Measurements from ENCODE around the gene BEND3.
"Not testable (repeated sequence)": the region's sequence is repeated elsewhere in the genome, so short reads cannot be mapped to it uniquely, and the experiment has no call there.

BEND3 gene

GRCh38 chr6:107120404-107120803, 5.1 kb upstream of the BEND3 start:
- DNase-seq, result no peak

GRCh38 chr6:107118976-107119375, 3.7 kb upstream of the BEND3 start:
- no peak for DNase-seq

GRCh38 chr6:107118540-107118939, 3.2 kb upstream of the BEND3 start:
- DNase-seq, result not testable (repeated sequence)

GRCh38 chr6:107116931-107117330, 1.6 kb upstream of the BEND3 start:
- no peak for DNase-seq

DNA sequence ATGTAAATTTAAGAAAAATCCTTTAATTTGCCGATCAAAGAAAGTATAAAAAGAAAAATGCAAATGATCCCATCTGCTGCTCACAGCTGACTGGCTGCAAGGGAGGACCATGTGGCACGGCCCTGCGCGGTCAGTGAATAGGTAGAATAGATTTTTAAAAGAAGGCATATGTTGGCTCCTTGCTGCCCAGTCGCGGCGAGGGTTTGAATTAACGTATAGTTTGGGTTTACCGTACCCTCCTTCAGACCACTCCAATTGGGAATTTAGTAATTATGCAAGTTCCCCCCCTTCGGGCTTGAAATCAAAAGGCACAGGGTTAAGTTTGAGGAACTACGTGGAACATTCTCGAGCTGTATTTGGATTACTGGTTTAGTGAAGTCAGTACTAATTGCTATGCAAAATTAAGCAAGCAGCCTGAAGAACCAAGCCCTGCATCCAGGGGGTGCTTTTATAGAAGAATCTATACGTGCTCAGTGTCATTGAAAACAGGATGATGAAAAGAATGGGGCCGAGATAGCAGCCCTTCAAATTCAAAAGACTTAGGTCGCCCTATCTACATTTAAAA, 1.1 kb upstream of the BEND3 start:
- DNase-seq, result peak; percentile 63

- peak; percentile 78 for DNase-seq
Observed at GRCh38 chr6:107115695-107116327, 496 bp upstream of the BEND3 start.

DNA sequence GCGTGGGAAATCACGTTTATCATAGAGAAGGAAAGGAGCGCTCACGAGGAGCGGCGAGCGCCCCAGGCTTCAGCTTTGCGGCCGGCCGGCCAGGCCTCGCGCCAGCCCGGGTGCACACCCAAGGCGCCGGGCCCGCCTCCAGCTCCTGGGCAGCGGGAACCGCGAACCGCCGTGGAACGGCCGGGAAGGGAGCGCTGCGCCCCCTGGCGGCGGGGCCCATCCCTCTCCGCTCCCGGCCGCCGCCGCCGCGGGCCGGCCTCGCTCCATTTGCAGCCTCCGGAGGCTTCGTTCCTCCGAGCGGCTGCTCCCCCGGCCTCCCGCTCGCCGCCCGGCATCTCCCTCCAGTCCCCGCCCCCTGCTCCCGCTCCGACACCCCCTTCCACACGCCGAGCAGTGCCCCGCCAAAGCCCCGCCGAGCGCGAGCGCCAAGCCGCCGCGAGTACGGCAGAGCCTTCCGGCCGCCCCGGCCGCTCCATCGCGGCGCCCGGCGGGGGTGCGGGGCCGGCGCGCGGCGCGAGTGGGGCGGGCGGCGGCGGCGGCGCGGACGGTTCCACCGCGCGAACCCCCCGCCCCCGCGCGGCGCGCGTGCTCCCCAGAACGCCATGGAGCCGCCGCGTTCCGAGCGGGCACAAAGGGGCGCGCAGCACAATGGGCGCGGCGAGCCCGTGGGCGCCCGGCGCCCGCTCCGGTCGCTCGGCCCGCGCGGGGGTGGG, 946 bp downstream of the BEND3 start:
- DNase-seq, result peak; percentile 85

- DNase-seq, result no peak
Observed at GRCh38 chr6:107110200-107110599, 5.1 kb downstream of the BEND3 start.

DNA sequence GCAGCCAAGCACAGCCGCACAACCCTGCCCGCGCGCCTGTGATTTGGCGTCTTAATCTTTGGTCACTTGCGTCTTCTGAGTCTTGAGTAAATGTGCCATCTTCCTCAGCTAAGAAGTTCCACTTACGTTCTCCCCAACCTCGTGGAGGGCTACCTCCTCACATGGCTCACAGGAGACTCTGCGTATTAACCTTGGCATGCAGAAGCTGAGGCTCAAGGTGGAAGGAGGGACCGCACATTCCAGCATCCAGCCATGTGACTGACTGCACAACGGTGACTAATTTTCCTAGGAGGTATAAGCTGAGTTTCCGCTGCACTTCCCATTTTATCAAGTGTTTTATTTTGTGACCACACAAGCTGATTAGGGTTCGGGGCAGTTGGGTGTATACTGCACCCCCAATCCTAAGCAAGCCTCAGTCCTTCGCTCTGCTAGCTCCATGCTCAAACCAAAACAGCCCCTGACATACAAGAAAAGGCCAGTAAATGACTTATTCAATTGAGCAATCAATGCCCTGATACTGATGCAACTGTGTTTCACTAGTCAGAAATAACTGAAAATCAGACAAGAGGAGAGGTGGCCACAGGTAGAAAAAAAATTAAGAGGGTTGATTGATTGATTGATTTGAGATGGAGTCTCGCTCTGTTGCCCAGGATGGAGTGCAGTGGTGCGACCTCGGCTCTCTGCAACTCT, 7.0 kb downstream of the BEND3 start:
- no peak for DNase-seq

DNA sequence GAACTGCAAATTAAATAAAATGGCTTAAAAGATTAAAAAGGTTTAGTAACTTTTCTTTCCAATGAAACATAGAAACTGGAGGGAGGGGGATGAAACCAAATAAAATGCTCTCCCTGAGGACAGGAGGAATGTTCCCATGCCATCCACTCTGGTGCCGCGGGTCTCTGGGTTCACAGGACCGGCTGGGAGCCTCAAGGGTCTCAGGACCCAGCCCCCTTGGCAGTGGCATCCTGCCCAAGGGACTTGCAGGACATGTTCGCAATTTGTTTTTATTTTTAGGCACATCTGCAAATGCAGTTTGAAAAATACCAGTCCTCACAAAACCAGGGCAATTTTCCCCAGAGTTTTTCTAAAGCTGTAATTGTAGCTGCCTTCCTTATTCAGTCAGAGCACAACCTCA, 7.5 kb downstream of the BEND3 start:
- no peak for DNase-seq

DNA sequence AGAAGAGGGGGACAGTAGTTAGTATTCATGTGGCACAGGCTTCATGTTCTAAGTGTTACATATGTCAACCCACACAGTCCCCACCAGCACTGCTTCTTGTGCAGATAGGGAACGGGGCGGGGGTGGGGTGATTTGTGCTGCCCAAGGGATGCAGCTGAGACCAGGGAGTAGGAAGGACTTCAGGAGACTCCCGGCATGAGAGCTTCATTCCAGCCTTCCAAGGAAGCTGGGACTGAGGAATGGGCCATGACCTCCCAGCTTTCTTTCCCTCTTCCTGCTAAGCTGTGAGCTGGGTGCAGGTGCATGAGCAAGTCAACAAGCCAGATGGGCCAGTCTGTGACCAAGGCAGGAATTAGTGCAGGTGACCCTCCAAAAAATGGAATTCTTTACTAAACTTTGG, 9.2 kb downstream of the BEND3 start:
- DNase-seq, result no peak

- no peak for DNase-seq
Observed at GRCh38 chr6:107105511-107106116, 9.7 kb downstream of the BEND3 start.

- DNase-seq, result no peak
Observed at GRCh38 chr6:107103082-107103481, 12.2 kb downstream of the BEND3 start.

DNA sequence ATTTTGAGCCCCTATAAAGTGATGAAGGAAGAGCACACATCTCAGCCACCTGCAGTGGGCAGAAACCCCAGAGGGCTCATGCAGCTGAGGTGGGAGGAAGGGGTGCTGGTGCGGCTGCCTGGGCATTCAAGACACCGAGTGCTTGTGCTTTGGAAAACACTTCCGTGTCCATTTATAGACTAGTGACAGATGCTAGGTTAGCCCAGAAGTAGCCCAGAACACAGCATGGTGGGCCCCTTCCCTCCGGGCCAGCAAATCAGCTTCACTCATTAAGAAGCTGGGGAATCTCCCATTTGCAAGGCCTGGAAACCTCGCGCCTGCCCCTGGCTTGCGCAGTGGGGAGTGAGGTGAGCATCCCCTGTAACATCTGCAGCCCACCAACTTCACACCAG, 12.9 kb downstream of the BEND3 start:
- no peak for DNase-seq

- no peak for DNase-seq
Observed at GRCh38 chr6:107101686-107102413, 13.5 kb downstream of the BEND3 start.

DNA sequence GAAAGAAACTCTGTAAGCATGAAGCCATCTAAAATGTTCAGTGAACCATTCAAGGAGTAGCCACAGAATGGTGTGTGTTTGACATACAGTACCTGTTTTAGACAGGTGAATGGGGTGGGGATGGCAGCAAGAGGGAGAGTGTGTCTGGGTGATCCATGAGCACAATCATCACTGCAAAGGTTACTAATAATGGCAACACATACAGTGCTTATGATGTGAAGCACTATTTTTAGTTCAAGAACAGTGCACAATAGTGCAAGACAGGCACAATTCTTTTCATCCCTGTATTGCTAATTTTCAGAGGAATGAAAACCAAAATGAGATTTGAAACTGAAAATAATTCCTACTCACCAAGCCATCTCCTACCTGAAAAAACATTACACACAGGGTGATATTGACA, 14.1 kb downstream of the BEND3 start:
- no peak for DNase-seq

- no peak for DNase-seq
Observed at GRCh38 chr6:107098436-107099307, 16.6 kb downstream of the BEND3 start.

DNA sequence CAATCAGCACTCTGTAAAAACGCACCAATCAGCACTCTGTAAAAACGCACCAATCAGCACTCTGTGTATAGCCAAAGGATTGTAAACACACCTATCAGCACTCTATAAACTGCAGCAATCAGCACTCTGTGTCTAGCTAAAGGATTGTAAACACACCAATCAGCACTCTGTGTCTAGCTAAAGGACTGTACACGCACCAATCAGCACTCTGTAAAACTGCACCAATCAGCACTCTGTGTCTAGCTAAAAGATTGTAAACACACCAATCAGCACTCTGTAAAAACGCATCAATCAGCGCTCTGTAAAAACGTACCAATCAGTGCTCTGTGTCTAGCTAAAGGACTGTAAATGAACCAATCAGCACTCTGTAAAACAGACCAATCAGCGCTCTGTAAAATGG, 30.9 kb downstream of the BEND3 start:
- DNase-seq, result not testable (repeated sequence)

GRCh38 chr6:107083921-107084320, 31.4 kb downstream of the BEND3 start:
- no peak for DNase-seq

GRCh38 chr6:107083047-107083768, 32.1 kb downstream of the BEND3 start:
- DNase-seq, result no peak

DNA sequence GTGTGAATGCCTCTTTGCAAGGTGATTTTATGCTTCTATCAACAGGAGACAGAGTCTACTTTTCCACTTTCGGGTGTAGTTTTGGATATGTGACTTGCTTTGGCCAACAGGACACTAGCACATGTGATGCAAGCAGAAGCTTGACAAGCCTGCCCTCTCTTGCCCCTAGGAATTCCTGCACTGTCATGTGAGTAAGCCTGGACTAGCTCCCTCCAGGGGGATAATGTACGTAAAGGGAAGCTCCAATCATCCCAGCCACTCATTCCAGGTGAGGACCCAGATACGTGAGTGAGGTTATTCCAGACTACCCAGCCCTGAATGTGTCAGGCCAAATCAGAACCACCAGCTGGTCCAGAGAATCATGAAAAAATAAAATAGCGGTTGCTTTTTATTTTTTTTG, 33.3 kb downstream of the BEND3 start:
- no peak for DNase-seq
